Thymus (tissue), 11 donors: Measurements from ENCODE around the gene LPCAT1. TPM values are rescaled to one million over a fixed set of nuclear protein-coding genes. Genes with fewer than 3 reads are reported as not detected.

Source experiments
- DNase-seq, 9 donors: peaks; one replicate each; pipeline ENCODE4 v3.0.0-alpha.2; 2013; ENCODE audit warnings: low spot score in 9 of 9, low read depth in 6 of 9, missing footprints in 1 of 9
- H3K27ac ChIP-seq, 2 donors: one replicate each; pipeline ENCODE4 v1.5.1; 2013; ENCODE audit warnings: control low read depth in 1 of 2, low read depth in 1 of 2, low read length in 1 of 2, mild to moderate bottlenecking in 1 of 2, moderate library complexity in 1 of 2
- H3K27me3 ChIP-seq, 2 donors: one replicate each; pipeline ENCODE4 v1.5.1; 2013; ENCODE audit warnings: low read length in 1 of 2; ENCODE audit not compliant: control insufficient read depth in 2 of 2, insufficient read depth in 1 of 2
- H3K36me3 ChIP-seq, 2 donors: one replicate each; pipeline ENCODE4 v1.5.1; 2013; ENCODE audit warnings: low read length in 1 of 2, mild to moderate bottlenecking in 1 of 2, moderate library complexity in 1 of 2; ENCODE audit not compliant: control insufficient read depth in 2 of 2, insufficient read depth in 2 of 2
- H3K4me1 ChIP-seq, 2 donors: one replicate each; pipeline ENCODE4 v1.5.1; 2013; ENCODE audit warnings: low read length in 2 of 2; ENCODE audit not compliant: control insufficient read depth in 2 of 2, insufficient read depth in 2 of 2
- H3K4me3 ChIP-seq, 2 donors: one replicate each; pipeline ENCODE4 v1.5.1; 2013; ENCODE audit warnings: low read length in 2 of 2, control low read depth in 1 of 2, mild to moderate bottlenecking in 1 of 2
- H3K9me3 ChIP-seq, 2 donors: one replicate each; pipeline ENCODE4 v1.5.1; 2013; ENCODE audit warnings: low read length in 1 of 2, mild to moderate bottlenecking in 1 of 2; ENCODE audit not compliant: control insufficient read depth in 2 of 2, insufficient read depth in 1 of 2
- WGBS: extraction: QIAGEN DNeasy Blood & Tissue Kit; methylation state at CpG from one replicate; pipeline ENCODE4 v1.1.7; 2013; 5-methylcytosine and 5-hydroxymethylcytosine counted together
- polyA plus RNA-seq: library from polyadenylated mRNA; stranded (reverse); fragments of 200-250 nt; gene quantifications from one replicate; pipeline ENCODE4 v1.2.3, GENCODE V29; 2013
- total RNA-seq: library from RNA; stranded (reverse); fragments of 120-200 nt; gene quantifications from one replicate; pipeline ENCODE4 v1.2.4, GENCODE V29; 2013
- donor health status: healthy.

The LPCAT1 gene
- total and polyA plus RNA-seq, 2 donors: 16.8 to 50.5 TPM

DNA sequence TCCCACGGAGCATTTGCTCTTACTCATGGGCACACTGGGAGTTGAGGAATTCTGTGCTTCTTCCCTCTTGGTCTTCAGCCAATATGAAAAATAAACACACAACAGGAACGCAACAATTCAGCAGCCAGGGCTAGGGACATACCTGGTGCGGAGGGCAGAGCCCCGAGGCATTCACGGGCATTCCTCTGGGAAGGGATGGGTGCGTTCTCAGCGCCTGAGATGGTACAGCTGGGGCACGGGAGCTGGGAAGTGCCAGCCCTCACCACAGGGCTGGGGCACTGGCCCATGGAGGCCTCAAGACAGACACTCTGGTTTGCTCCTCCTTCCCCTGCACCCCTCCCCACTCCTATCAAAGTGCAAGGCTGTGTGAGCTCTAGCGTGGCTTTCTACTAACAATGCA, 80.6 kb downstream of the LPCAT1 start:
- DNase-seq: no peak
- Histone ChIP-seq H3K27me3 (peaks cover 47 to 77% of the 10 kb centered on the region in 2 donors), H3K4me3 (no peak overlapping the region), H3K9me3 (no peaks in the 10 kb centered on the region), H3K27ac (no peak overlapping the region), H3K4me1 (peaks cover 10 to 25% of the 10 kb centered on the region in 2 donors), H3K36me3 (no peaks in the 10 kb centered on the region)
- 88% methylated on average over 9 of the region's 9 CpGs for WGBS

DNA sequence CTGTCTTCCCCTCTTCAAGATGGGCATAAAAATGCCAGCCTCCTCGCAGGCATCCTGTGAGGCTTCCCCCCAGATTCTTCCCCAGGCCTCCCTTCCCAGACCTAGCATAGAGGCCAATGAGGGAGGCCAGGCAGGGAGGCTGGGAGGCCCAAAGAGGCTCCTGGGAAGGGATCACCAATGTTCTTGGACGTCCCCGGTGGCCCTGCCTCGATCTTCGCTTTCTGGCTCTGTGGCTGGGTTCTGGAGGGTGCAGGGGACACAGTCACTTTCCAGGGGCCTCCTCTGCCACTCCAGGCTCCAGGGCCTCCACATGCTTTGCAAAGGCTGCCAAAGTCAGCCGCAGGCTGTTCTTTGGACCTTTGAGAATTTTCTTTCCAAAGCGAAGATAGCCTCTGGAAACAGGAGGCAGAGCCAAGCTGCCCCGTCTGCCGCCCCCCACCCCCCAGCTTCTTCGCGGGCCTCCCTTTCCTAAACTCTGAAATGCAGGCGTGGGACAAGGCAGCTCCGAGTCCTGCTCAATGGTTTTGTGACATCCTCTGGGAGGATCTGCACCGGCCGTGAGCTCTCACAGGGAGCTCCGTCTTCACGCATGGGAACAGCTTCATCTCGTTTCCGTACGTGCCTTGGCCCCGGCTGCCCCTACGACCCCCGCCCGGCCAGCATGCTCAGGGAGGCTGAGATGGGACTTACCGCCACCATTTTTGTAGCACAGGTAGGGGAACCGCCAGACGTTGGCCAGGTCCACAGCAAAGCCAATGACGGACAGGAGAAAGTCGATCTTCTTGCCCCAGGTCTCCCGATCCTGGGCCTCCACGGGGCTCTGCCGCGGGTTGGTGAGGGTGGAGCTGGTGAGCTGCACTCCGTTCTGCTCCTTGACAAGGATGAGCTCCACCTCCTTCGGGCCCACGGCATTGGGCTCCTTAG, 81.3 kb downstream of the LPCAT1 start:
- Histone ChIP-seq H3K27me3 (peaks cover 47 to 73% of the 10 kb centered on the region in 2 donors), H3K4me1 (peaks cover 3 to 18% of the 10 kb centered on the region in 2 donors), H3K4me3 (no peak overlapping the region), H3K27ac (no peak overlapping the region), H3K9me3 (no peaks in the 10 kb centered on the region), H3K36me3 (no peaks in the 10 kb centered on the region)
- no peak for DNase-seq
- 79% methylated on average over 36 of the region's 36 CpGs for WGBS

DNA sequence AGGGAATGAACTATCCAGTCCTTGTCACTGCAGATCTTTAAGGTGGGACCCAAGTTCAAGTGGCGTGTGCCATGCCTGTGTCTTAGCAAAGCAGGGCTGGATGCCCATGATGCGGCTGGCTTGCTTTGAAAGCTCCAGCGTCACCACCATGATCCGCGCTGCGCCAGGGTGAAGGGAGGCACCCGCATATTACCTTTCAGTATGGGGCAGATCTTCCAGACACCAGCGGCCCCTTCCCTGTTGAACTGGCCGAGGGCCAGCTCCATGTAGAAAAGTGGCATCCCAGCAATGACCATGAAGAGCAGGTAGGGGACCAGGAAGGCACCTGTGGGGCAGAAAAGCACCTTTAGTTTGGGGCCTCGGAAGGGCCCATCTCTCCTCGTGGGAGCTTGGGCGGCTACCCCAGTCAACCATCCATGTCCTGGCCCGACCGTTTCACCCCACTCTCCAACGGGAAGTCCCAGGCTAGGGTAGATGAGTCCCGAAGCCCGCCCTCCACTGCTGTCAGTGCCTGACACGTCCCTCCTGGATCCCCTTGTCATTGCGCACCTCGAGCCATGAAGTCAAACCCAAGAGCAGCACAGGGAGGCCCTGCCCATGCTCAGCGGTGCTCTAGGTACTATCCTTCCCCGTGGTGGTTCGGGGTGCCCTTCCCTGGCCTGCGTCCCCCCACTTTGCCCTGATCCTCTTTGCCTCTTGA, 82.4 kb downstream of the LPCAT1 start:
- Histone ChIP-seq H3K4me1 (peaks cover 0 to 8% of the 10 kb centered on the region in 2 donors), H3K27ac (no peak overlapping the region), H3K9me3 (no peaks in the 10 kb centered on the region), H3K27me3 (peaks cover 43 to 64% of the 10 kb centered on the region in 2 donors), H3K36me3 (no peaks in the 10 kb centered on the region), H3K4me3 (no peak overlapping the region)
- whole genome bisulfite sequencing: 94% methylated on average over 24 of the region's 24 CpGs
- DNase-seq: no peak

DNA sequence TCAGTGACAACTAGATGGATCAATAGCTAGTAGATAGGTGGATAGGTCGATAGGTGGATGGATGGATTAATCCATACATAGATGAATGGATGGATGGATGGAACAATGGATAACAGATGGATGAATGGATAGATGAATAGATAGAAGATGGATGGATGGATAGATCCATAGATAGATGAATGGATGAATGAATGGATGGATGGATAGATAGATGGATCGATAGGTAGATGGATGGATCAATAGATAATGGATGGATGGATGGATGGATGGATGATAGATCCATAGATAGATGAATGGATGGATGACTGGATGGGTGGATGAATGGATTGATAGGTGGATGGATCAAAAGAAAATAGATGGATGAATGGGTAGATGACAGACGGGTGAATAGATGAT, 83.7 kb downstream of the LPCAT1 start:
- H3K27me3 ChIP-seq: peaks cover 31 to 52% of the 10 kb centered on the region in 2 donors
- DNase-seq: no peak
- no peak overlapping the region for H3K27ac ChIP-seq
- H3K4me3 ChIP-seq: no peak overlapping the region
- WGBS: 94% methylated on average over 3 of the region's 3 CpGs
- no peaks in the 10 kb centered on the region for H3K9me3 ChIP-seq
- H3K36me3 ChIP-seq: no peaks in the 10 kb centered on the region
- peaks cover 0 to 4% of the 10 kb centered on the region in 2 donors for H3K4me1 ChIP-seq

DNA sequence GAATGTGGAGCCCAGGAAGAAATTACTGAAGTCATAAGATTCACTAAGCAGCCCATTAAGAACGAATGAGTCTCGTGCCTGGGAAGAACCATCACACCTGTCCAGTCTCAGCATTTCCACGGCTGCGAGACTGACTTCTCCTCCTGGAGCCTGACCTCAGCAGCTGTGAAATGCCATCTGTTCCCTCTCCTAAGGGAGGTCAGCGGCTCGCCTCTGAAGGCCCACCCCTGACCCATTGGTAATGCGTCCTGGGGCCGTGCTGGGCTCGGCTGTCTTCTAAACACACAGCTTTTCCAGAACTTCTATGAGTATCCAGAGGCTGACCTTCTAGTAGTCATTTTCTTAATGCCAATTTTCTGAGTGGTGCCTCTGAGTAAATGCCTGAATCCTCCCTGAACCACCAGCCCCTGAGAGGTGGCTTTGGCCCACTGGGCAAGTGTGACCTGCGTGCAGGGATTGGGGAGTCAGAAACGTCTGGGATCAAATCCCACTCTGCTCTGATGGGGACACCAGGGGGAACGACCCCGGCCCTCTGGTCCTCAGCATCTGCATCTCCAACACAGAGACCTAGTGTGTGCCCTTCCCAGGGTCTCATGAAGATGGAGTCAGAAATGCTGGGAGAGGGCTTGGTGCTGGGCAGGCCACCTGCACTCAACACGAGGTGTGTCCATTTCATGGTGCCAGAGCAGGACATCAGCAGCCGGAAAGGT, 84.2 kb downstream of the LPCAT1 start:
- no peak for DNase-seq
- peaks cover 26 to 46% of the 10 kb centered on the region in 2 donors for H3K27me3 ChIP-seq

DNA sequence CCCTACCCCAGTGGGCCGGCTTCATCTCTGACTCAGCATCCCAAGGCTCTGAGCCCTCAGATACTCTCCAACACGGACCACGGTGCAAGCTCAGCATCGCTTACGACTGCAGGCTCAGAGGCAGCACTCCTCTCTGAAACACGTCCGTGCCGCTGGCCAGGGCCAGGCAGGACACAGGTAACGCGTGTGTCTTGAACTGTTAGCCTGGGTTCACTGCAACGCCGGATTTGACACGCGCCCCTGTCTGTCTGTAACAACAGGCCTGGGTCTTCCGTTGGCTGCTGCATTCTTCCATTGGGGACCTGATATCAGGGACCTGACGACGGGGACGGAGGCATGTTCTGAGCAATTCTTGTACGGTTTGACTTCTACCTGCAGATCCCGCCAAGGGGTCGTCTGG, 84.9 kb downstream of the LPCAT1 start:
- Histone ChIP-seq H3K4me1 (no peaks in the 10 kb centered on the region), H3K27me3 (peaks cover 19 to 40% of the 10 kb centered on the region in 2 donors), H3K9me3 (no peaks in the 10 kb centered on the region), H3K27ac (no peak overlapping the region), H3K4me3 (no peak overlapping the region), H3K36me3 (no peaks in the 10 kb centered on the region)
- no peak for DNase-seq
- WGBS: 95% methylated on average over 21 of the region's 21 CpGs

More for the DNA sequence above, 84.2 kb downstream of the LPCAT1 start:
- no peaks in the 10 kb centered on the region for H3K9me3 ChIP-seq
- peaks cover 0 to 4% of the 10 kb centered on the region in 2 donors for H3K4me1 ChIP-seq
- no peak overlapping the region for H3K27ac ChIP-seq
- H3K4me3 ChIP-seq: no peak overlapping the region
- WGBS: 91% methylated on average over 15 of the region's 15 CpGs
- no peaks in the 10 kb centered on the region for H3K36me3 ChIP-seq

DNA sequence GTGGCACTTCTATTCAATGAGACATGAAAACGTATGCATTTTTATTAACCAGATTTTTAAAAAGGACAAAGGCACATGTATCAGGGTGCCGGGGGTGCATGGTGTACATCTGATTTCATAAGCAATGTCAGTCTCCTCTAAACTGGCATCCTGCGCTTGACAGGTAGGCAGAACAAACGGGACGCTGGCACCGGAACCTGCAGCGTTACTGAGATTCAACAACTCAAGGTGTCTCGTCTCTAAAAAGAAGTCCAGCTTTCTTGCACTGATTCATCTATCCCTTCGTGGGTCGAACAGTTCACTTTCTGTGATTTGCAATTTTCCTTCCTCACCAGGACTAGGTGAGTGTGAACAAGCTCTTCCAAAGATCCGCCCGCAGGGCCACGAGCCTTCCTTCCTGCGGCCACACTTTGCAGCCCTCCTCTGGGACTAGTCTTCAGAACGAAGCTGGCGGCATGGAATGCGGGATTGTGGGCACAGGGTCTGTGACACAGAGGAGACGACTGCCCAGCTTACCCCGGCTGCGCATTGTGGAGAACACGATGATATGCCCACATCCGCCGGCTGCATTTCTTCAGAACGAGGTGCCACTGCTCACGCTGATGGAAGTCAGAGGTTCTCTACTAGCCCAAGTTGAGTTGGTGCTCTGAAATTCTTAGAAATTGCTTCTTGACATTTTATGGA, 85.7 kb downstream of the LPCAT1 start:
- WGBS: 92% methylated on average over 25 of the region's 25 CpGs
- no peaks in the 10 kb centered on the region for H3K36me3 ChIP-seq
- H3K27me3 ChIP-seq: peaks cover 10 to 31% of the 10 kb centered on the region in 2 donors
- H3K4me1 ChIP-seq: no peaks in the 10 kb centered on the region
- no peak for DNase-seq
- H3K9me3 ChIP-seq: peaks cover 0 to 8% of the 10 kb centered on the region in 2 donors
- H3K27ac ChIP-seq: no peak overlapping the region
- H3K4me3 ChIP-seq: no peak overlapping the region

DNA sequence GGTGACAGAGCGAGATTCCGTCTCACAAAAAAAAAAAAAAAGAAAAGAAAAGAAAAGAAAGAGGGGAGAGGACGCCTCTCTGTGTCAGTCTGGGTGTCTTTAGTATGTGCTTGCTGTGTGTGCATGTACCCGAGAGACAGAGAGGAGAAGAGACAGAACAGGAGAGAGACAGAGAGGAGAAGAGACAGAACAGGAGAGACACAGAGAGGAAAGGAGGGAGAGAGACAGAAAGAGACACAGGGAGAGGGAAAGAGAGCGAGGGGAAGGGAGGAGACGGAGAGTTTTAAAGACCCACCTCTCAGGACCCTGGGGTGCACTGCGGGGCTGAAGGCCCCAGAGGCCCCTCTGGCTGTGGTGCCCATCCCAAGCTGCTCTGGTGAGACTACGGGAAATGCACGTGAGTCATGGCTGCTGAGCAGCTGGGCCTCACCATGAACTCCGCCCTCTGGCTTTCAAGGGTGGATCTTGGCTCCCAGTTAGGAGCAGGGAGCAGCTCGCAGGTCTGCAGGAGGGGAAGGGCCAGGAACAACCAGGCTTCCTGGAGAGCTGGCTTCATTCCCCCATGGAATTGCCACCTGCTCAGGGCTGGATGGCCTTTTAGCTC, 86.4 kb downstream of the LPCAT1 start:
- Histone ChIP-seq H3K4me3 (no peak overlapping the region), H3K27ac (no peak overlapping the region), H3K27me3 (peaks cover 4 to 24% of the 10 kb centered on the region in 2 donors), H3K9me3 (peaks cover 0 to 14% of the 10 kb centered on the region in 2 donors), H3K4me1 (no peaks in the 10 kb centered on the region), H3K36me3 (no peaks in the 10 kb centered on the region)
- DNase-seq: no peak
- WGBS: 65% methylated on average over 11 of the region's 11 CpGs
